Heart right ventricle (tissue), 16 donors: ENCODE data around the gene CD79B. TPM values are rescaled to one million over a fixed set of nuclear protein-coding genes. Genes with fewer than 3 reads are reported as not detected.
A peak's percentile ranks its signal among the peaks of the same experiment; 100 is the strongest.

ENCODE experiments used
- ATAC-seq, 8 donors: fragments of 200-7000 bp; cut with Tn5 transposase; one replicate each; pipeline ENCODE4 v1.9.1; 2020; ENCODE audit warnings: mild to moderate bottlenecking in 8 of 8, moderate library complexity in 8 of 8, moderate number of reproducible peaks in 1 of 8
- DNase-seq, 2 donors: peaks; one replicate each; pipeline ENCODE4 v3.0.0-alpha.2; 2020
- H3K27ac ChIP-seq, 10 donors: fragments of 200-600 bp; sonication (generic) in 2 of 10; one replicate each; pipeline versions ENCODE4 v1.5.0 to v1.8.0; 2020 to 2022; ENCODE audit warnings: mild to moderate bottlenecking in 3 of 10
- H3K27me3 ChIP-seq, 7 donors: fragments of 200-600 bp; one replicate each; pipeline ENCODE4 v1.8.0; 2021 to 2022; ENCODE audit warnings: mild to moderate bottlenecking in 2 of 7
- H3K36me3 ChIP-seq, 9 donors: fragments of 200-600 bp; sonication (generic) in 1 of 9; one replicate each; pipeline versions ENCODE4 v1.5.0 to v1.8.0; 2020 to 2022; ENCODE audit warnings: mild to moderate bottlenecking in 2 of 9
- H3K4me1 ChIP-seq, 9 donors: fragments of 200-600 bp; sonication (generic) in 1 of 9; one replicate each; pipeline versions ENCODE4 v1.5.0 to v1.8.0; 2020 to 2022; ENCODE audit warnings: mild to moderate bottlenecking in 4 of 9
- H3K4me3 ChIP-seq, 10 donors: fragments of 200-600 bp; sonication (generic) in 2 of 10; one replicate each; pipeline versions ENCODE4 v1.5.0 to v1.8.0; 2020 to 2022; ENCODE audit warnings: mild to moderate bottlenecking in 7 of 10, moderate library complexity in 2 of 10
- H3K9me3 ChIP-seq, 11 donors: fragments of 200-600 bp in 10 of 11; sonication (generic) in 2 of 11; one replicate each; pipeline versions ENCODE4 v1.5.0 to v1.8.0; 2013 to 2022; ENCODE audit warnings: mild to moderate bottlenecking in 2 of 11, control low read depth in 1 of 11, moderate library complexity in 1 of 11
- WGBS, 2 donors: extraction: QIAGEN DNeasy Blood & Tissue Kit; methylation state at CpG; one replicate each; pipeline ENCODE4 v1.1.7; 2013; ENCODE audit warnings: inconsistent platforms in 1 of 2; 5-methylcytosine and 5-hydroxymethylcytosine counted together
- intact Hi-C, 10 donors: fragments of 100-400 bp; cut with DNase I; formaldehyde crosslinking; loops; one replicate each; pipeline versions ENCODE4 v1.11.1 to v1.14.2; 2022
- long read RNA-seq, 3 donors: library from polyadenylated mRNA; unstranded; transcript quantifications; one replicate each; pipeline ENCODE4 v2.0.0, GENCODE V29; 2020 to 2021
- polyA plus RNA-seq, 2 donors: library from polyadenylated mRNA; stranded (reverse); fragments of 200-250 nt; gene quantifications; one replicate each; pipeline ENCODE4 v1.2.3, GENCODE V29; 2013
- total RNA-seq, 10 donors: library from RNA; stranded (reverse); fragmentation: NEBNext Ultra II Directional in 3 of 10; extraction: Animal tissue kit (Norgen Biotek cat#: 25700) in 3 of 10; gene quantifications; one replicate each; pipeline versions ENCODE4 v1.2.1 to v1.2.4, GENCODE V29; 2021 to 2023
- TF ChIP-seq, protein P1 (sequence below), 9 donors: fragments of 200-600 bp; sonication (generic) in 2 of 9; IDR thresholded peaks; one replicate each; pipeline versions ENCODE4 v1.5.0 to v1.8.0; 2021 to 2022; ENCODE audit warnings: antibody characterized with exemption in 9 of 9, mild to moderate bottlenecking in 5 of 9, moderate library complexity in 1 of 9
- donor health status: Arrhythmogenic right ventricular cardiomyopathy.
- donor health status: ischemic (EF 13 %, LVEDD 7.1; RV severe dilation, severe dysfunction).
- donor health status: healthy with polysubstance abuse.
- donor health status: DM: no; HTN: yes; CAD: no.
- donor health status: DM: no; HTN: no; CAD: no.
- donor health status: ischemic (EF 25% LVEDD 6.9; RV normal size, moderate dysfunction).
- donor health status: ischemic (EF 25% LVEDD 5.7; RV mildly dilated, moderate dysfunction).
- donor health status: healthy.
- donor health status: DM: yes; HTN: yes; CAD: no.
- donor health status: Ischemic cardiomyopathy.
- donor health status: ischemic (EF 35%, LVEDD 5.7; RV mildly dilated, moderate dysfunction).
- donor health status: nonischemic (EF 11% LVEDD 7.7; RV severe dilation, severe dysfunction).
- donor health status: DM: yes; HTN: yes; CAD: no.
- donor health status: PGD.
- donor health status: ischemic (EF 29% LVEDD 5.4; RV normal size, mild dysfunction).
- donor health status: nonischemic (EF 23%, LVEDD 6.1; RV moderate dilation, normal function).

Gene CD79B
- 1 to 10 TPM; 2.2 to 7.8 (median 3.4) TPM for total RNA-seq
- 10 to 100 TPM in 1 of 2 donors, 1 to 10 TPM in 1; 5.8 to 11.6 TPM for polyA plus RNA-seq
- long read RNA-seq, donor 1, partial matches to known transcripts: 0 of 3 reads
- long read RNA-seq, donor 1, other reads (novel, unspliced or antisense): 0 of 3 reads
- long read RNA-seq, donor 2, transcript CD79B-203 (6 exons, 1,254 nt): major isoform, 6 of 10 reads
- long read RNA-seq, donor 2, partial matches to known transcripts: 0 of 10 reads
- long read RNA-seq, donor 2, other reads (novel, unspliced or antisense): 1 of 10 reads
- long read RNA-seq, donor 3, partial matches to known transcripts: 0 of 4 reads
- long read RNA-seq, donor 3, other reads (novel, unspliced or antisense): 0 of 4 reads

DNA sequence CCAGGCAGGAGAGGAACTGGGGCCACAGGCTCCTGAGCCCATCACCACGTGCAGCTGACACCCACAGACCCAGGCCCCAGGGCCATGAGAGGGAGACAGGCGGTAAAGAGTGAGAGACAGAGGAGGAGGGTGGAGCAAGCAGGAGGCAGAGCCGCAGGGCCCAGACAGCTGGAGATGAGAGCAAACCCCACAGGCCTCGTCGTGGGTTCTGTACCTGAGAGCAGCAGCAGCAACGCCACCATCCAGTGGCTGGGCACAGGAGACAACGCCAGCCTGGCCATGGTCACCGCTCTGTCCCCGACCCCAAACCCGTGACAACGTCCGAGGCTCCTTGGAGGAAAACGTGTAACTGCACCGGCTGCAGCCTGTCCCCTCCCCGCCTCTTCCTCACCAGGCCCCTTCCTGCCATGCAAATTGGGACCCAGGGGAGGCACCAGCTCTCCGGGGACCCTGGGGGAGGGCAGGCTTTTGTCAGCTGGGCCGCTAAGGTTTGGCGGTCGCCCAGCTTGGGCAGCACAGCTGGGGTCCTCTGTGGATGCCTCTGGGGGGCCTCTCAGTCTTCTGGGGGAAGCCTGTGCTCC is at the start of gene CD79B:
CD79B (minus strand) TSS at position 351 of the 581 bp plus-strand sequence; CDS start at position 281, 70 bp downstream.
- intact Hi-C loops: loop anchor here in 4 of 10 donors (5.0 kb wide), 2 partner anchors 50 to 55 kb away; no protein-coding TSS in a partner anchor
- Histone ChIP-seq H3K27ac (peak within 1 kb of the TSS; percentile 65 to 88 (median 76)), H3K27me3 (peaks cover 0 to 2% (median 0%) of the 10 kb centered on the region in 7 donors), H3K36me3 (peaks cover 0 to 12% (median 0%) of the 10 kb centered on the region in 9 donors), H3K4me3 (peak within 1 kb of the TSS in 9 of 10 donors; percentile 13 to 48 (median 39)), H3K4me1 (peaks cover 0 to 30% (median 24%) of the 10 kb centered on the region in 9 donors), H3K9me3 (no peaks in the 10 kb centered on the region)
- ATAC-seq: peak in 7 of 8 donors; percentile 4 to 52 (median 27)
- DNase-seq: peak in 1 of 2 donors; percentile 21
- TF ChIP-seq, protein P1, sequence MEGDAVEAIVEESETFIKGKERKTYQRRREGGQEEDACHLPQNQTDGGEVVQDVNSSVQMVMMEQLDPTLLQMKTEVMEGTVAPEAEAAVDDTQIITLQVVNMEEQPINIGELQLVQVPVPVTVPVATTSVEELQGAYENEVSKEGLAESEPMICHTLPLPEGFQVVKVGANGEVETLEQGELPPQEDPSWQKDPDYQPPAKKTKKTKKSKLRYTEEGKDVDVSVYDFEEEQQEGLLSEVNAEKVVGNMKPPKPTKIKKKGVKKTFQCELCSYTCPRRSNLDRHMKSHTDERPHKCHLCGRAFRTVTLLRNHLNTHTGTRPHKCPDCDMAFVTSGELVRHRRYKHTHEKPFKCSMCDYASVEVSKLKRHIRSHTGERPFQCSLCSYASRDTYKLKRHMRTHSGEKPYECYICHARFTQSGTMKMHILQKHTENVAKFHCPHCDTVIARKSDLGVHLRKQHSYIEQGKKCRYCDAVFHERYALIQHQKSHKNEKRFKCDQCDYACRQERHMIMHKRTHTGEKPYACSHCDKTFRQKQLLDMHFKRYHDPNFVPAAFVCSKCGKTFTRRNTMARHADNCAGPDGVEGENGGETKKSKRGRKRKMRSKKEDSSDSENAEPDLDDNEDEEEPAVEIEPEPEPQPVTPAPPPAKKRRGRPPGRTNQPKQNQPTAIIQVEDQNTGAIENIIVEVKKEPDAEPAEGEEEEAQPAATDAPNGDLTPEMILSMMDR (IDR thresholded peaks at IDR 0.05): no peak
- 50 to 54% methylated on average over 19 of the region's 19 CpGs for WGBS, 2 donors

DNA sequence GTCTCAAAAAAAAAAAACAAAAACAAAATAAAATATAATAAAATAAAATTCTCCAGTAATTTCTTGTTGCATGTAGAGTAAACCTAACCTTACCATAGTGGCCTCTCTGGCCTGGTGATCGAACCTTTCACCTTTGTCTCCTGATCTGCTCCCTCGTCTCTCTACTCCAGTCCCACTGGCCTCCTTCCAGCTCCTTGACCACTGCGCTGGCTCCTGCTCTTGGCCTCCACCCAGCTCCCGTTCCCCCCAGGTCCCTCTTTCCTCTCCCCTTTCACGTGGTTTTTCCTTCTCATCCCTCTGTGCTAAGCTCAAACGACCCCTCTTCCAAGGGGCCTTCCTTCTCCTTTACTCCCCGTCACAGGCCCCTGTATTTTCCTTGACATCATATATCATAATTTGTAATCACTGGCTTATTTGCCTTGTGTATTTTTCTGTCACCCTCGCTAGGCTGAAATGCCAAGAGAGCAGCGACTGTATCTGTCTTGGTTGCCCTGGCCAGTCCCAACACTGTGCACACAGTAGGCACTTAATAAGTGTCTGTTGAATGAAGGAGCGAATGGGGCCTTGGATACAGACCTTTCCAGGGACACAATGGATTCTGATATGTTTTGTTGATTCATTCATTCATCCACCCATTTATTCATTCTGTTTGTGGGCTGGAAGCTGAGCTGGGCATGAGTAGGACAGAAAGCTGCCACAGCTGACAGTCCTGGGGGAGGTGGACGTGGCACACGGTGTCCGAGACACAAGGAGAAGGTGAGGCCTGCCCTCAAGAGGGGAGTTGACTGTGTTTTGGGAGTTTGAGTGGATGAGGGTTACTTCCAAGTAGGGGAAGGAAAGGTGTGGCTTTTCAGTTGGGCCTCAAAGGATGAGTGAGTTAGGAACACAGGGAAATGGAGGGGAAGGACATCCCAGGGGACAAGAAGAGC is 46.4 kb upstream of the CD79B start:
- TF ChIP-seq, protein P1 (IDR thresholded peaks at IDR 0.05): no peak
- DNase-seq (no peak), ATAC-seq (no peak)
- H3K4me3 ChIP-seq: no peak overlapping the region
- no peaks in the 10 kb centered on the region for H3K27me3 ChIP-seq
- H3K36me3 ChIP-seq: no peaks in the 10 kb centered on the region
- H3K27ac ChIP-seq: peak overlapping the region in 2 of 10 donors; percentile 13 to 31
- WGBS, 2 donors: 75 to 81% methylated on average over 13 of the region's 13 CpGs
- intact Hi-C loops: no loop called here
- H3K9me3 ChIP-seq: peaks cover 0 to 17% (median 6%) of the 10 kb centered on the region in 11 donors
- peaks cover 2 to 81% (median 52%) of the 10 kb centered on the region in 9 donors for H3K4me1 ChIP-seq

DNA sequence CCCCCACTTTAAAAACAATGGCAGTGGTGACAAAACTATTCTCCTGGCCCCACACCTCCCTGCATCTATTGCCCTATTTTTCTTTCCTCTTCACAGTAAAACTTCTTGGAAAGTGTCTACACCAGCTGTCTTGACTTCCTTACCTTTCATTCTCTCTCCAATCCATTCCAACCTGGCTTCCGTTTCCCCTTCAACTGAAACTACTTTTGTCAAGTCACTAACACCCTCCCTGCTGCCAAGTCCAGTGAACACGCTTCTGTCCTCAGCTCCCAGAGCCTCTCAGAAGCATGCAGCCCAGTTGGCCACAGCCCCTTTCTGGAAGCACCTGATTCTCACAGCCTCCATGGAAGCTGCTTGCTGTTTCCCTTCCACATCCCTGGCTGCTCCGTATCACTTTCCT is 44.6 kb upstream of the CD79B start:
- peaks cover 2 to 71% (median 36%) of the 10 kb centered on the region in 9 donors for H3K4me1 ChIP-seq
- TF ChIP-seq, protein P1 (IDR thresholded peaks at IDR 0.05): no peak
- 58 to 63% methylated on average over 3 of the region's 3 CpGs for WGBS, 2 donors
- H3K27me3 ChIP-seq: no peaks in the 10 kb centered on the region
- no peaks in the 10 kb centered on the region for H3K36me3 ChIP-seq
- DNase-seq: no peak
- peak overlapping the region in 1 of 10 donors; percentile 3 for H3K27ac ChIP-seq
- intact Hi-C loops: no loop called here
- no peak overlapping the region for H3K4me3 ChIP-seq
- ATAC-seq: no peak
- peaks cover 0 to 4% (median 1%) of the 10 kb centered on the region in 11 donors for H3K9me3 ChIP-seq
